MM.1S (cell line): ENCODE data around the gene PHLPP2.

Experiments used
- DNase-seq: peaks from one replicate; pipeline ENCODE4 v3.0.0-alpha.2; 2015
- H2AFZ ChIP-seq: fragments of 300-600 bp; sonication (generic); 2 replicates; pipeline ENCODE4 v1.6.0; 2016; ENCODE audit warnings: antibody characterized with exemption, low read length
- H3F3A ChIP-seq: fragments of 300-600 bp; sonication (generic); 2 replicates; pipeline ENCODE4 v1.6.1; 2016; ENCODE audit warnings: mild to moderate bottlenecking, antibody characterized with exemption, low read length, moderate library complexity, mixed read lengths; ENCODE audit not compliant: insufficient read depth
- H3K27ac ChIP-seq: fragments of 300-600 bp; sonication (generic); 2 replicates; pipeline ENCODE4 v1.5.1; 2016; ENCODE audit warnings: mild to moderate bottlenecking, low read length
- H3K27me3 ChIP-seq: fragments of 300-600 bp; sonication (generic); replicated peaks from 2 replicates; pipeline ENCODE4 v1.6.0; 2016; ENCODE audit warnings: low read length; ENCODE audit not compliant: insufficient read depth
- H3K36me3 ChIP-seq: fragments of 300-600 bp; sonication (generic); replicated peaks from 2 replicates; pipeline ENCODE4 v1.6.1; 2016; ENCODE audit warnings: mild to moderate bottlenecking, low read length, mixed read lengths; ENCODE audit not compliant: insufficient read depth
- H3K4me1 ChIP-seq: fragments of 300-600 bp; sonication (generic); 2 replicates; pipeline ENCODE4 v1.6.1; 2016; ENCODE audit warnings: low read length, mixed read lengths
- H3K4me2 ChIP-seq: fragments of 300-600 bp; sonication (generic); 2 replicates; pipeline ENCODE4 v1.6.0; 2016; ENCODE audit warnings: low read depth, low read length
- H3K4me3 ChIP-seq: fragments of 300-600 bp; sonication (generic); 2 replicates; pipeline ENCODE4 v1.5.1; 2016; ENCODE audit warnings: low read length, mixed read lengths
- H3K79me2 ChIP-seq: fragments of 300-600 bp; sonication (generic); 2 replicates; pipeline ENCODE4 v1.6.1; 2016; ENCODE audit warnings: mixed run types, low read length, mixed read lengths
- H3K9ac ChIP-seq: fragments of 300-600 bp; sonication (generic); 2 replicates; pipeline ENCODE4 v1.6.1; 2016; ENCODE audit warnings: low read length, mixed read lengths
- H3K9me2 ChIP-seq: fragments of 300-600 bp; sonication (generic); replicated peaks from 2 replicates; pipeline ENCODE4 v1.6.1; 2016; ENCODE audit warnings: mild to moderate bottlenecking, low read length, mixed read lengths; ENCODE audit not compliant: insufficient read depth
- H3K9me3 ChIP-seq: fragments of 300-600 bp; sonication (generic); replicated peaks from 2 replicates; pipeline ENCODE4 v1.6.1; 2016; ENCODE audit warnings: mild to moderate bottlenecking, low read length, mixed read lengths; ENCODE audit not compliant: insufficient read depth
- H4K20me1 ChIP-seq: fragments of 300-600 bp; sonication (generic); 2 replicates; pipeline ENCODE4 v1.6.1; 2016; ENCODE audit warnings: mild to moderate bottlenecking, low read length, moderate library complexity, mixed read lengths; ENCODE audit not compliant: insufficient read depth
- EZH2 ChIP-seq: fragments of 300-600 bp; sonication (generic); optimal IDR thresholded peaks from 2 replicates; pipeline ENCODE3; 2017; ENCODE audit warnings: low read depth, mild to moderate bottlenecking, antibody characterized with exemption, low read length, mixed read lengths
- EZH2phosphoT487 ChIP-seq: fragments of 300-600 bp; sonication (generic); IDR thresholded peaks from 2 replicates; pipeline ENCODE4 v1.6.1; 2018; ENCODE audit warnings: antibody characterized with exemption, low read length
- TF ChIP-seq, protein P1 (sequence below): fragments of 300-600 bp; sonication (generic); IDR thresholded peaks from 2 replicates; pipeline ENCODE4 v1.5.1; 2016; ENCODE audit warnings: antibody characterized with exemption, low read length, mixed read lengths

The PHLPP2 gene

DNA sequence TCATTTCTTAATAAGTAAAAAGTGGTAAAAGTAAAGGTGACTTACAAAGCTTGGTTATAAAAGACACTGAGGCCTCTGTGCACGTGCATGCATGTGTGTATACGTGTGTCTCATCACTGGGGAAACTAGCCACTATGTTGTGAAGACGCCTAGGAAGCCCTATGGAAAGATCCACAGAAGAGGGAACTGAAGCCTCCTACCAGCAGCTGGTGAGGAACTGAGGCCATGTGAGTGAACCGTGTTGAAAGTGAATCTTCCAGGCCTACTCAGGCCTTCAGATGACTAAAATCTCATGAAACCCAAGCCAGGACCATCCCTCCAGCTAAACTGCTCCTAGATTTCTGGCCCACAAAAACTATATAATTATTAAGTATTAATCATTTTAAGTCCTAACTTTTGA is 23.7 kb downstream of the PHLPP2 start:
- no peaks in the 10 kb centered on the region for H3K9me3 ChIP-seq
- H3K27me3 ChIP-seq, result no peaks in the 10 kb centered on the region
- H3K36me3 ChIP-seq, result no peaks in the 10 kb centered on the region

DNA sequence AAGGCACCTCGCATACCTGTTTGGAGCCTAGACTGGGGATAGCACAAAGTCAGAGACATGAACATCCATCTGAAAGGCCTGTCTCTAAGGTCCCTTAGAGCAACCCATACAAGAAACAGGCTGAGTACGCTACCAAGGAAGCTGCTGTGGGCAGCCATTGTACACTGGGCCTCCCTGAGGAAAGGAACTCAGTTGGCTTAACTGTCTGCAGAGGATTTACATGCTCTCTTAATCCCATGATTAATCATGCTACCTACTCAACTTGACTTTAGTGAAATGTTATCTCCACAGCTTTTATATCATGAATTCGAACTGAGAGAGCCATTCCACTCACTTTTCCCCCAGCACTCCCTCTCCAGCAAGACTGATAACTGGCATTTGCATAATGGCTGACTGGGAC is 26.0 kb downstream of the PHLPP2 start:
- H3K27me3 ChIP-seq, result no peaks in the 10 kb centered on the region
- no peaks in the 10 kb centered on the region for H3K36me3 ChIP-seq
- H3K9me3 ChIP-seq, result no peaks in the 10 kb centered on the region
- no peak overlapping the region for H3K4me2 ChIP-seq
- H3K9me2 ChIP-seq, result no peaks in the 10 kb centered on the region
- no peak overlapping the region for H3K4me3 ChIP-seq
- no peak for DNase-seq
- no peaks in the 10 kb centered on the region for H3K79me2 ChIP-seq
- no peaks in the 10 kb centered on the region for H3K4me1 ChIP-seq
- no peak overlapping the region for H3K27ac ChIP-seq
- H4K20me1 ChIP-seq, result no peaks in the 10 kb centered on the region
- no peaks in the 10 kb centered on the region for H3F3A ChIP-seq
- H3K9ac ChIP-seq, result no peak overlapping the region
- no peak overlapping the region for H2AFZ ChIP-seq
- TF ChIP-seq, protein P1, sequence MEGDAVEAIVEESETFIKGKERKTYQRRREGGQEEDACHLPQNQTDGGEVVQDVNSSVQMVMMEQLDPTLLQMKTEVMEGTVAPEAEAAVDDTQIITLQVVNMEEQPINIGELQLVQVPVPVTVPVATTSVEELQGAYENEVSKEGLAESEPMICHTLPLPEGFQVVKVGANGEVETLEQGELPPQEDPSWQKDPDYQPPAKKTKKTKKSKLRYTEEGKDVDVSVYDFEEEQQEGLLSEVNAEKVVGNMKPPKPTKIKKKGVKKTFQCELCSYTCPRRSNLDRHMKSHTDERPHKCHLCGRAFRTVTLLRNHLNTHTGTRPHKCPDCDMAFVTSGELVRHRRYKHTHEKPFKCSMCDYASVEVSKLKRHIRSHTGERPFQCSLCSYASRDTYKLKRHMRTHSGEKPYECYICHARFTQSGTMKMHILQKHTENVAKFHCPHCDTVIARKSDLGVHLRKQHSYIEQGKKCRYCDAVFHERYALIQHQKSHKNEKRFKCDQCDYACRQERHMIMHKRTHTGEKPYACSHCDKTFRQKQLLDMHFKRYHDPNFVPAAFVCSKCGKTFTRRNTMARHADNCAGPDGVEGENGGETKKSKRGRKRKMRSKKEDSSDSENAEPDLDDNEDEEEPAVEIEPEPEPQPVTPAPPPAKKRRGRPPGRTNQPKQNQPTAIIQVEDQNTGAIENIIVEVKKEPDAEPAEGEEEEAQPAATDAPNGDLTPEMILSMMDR, result no peak
- no peak for TF ChIP-seq EZH2phosphoT487
- TF ChIP-seq EZH2, result no peak

More for the DNA sequence above, 23.7 kb downstream of the PHLPP2 start:
- no peak for DNase-seq
- Histone ChIP-seq H3F3A (no peaks in the 10 kb centered on the region), H3K79me2 (no peaks in the 10 kb centered on the region), H4K20me1 (no peaks in the 10 kb centered on the region), H3K9me2 (no peaks in the 10 kb centered on the region), H3K4me3 (no peak overlapping the region), H2AFZ (no peak overlapping the region), H3K4me1 (peaks cover 9% of the 10 kb centered on the region), H3K27ac (no peak overlapping the region), H3K9ac (no peak overlapping the region), H3K4me2 (no peak overlapping the region)
- TF ChIP-seq, protein P1, result no peak
- TF ChIP-seq EZH2phosphoT487, result no peak
- TF ChIP-seq EZH2, result no peak

DNA sequence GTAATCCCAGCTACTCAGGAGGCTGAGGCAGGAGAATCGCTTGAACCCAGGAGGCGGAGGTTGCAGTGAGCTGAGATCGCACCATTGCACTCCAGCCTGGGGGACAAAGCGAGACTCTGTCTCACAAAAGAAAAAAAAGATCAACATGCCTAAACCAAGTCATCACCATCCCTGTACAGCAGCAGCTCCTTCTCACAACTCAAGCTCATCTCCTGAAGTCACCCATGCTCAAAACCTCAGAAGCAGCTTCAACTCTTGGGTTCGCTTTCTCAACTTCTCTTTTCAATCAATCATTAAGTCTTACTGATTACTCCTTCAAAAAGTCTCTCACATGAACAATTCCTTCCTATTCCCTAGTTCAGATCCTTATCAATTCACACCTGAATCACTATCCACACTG is 31.3 kb downstream of the PHLPP2 start:
- Histone ChIP-seq H3K27ac (no peak overlapping the region), H3K9me2 (no peaks in the 10 kb centered on the region), H4K20me1 (no peaks in the 10 kb centered on the region), H3F3A (no peaks in the 10 kb centered on the region; the same call in 1 of the 2 replicates), H3K79me2 (no peaks in the 10 kb centered on the region), H3K4me3 (no peak overlapping the region), H2AFZ (no peak overlapping the region), H3K36me3 (no peaks in the 10 kb centered on the region), H3K4me1 (no peaks in the 10 kb centered on the region), H3K27me3 (no peaks in the 10 kb centered on the region), H3K9me3 (no peaks in the 10 kb centered on the region), H3K9ac (no peak overlapping the region), H3K4me2 (no peak overlapping the region)
- DNase-seq, result no peak
- TF ChIP-seq, protein P1, result no peak
- TF ChIP-seq EZH2phosphoT487 (no peak), EZH2 (no peak)
